ENCODE results near the gene POU6F1.

GRCh38 chr12:51139292-51139844 is 78.5 kb downstream of the POU6F1 start:
- TF ChIP-seq, protein P1, sequence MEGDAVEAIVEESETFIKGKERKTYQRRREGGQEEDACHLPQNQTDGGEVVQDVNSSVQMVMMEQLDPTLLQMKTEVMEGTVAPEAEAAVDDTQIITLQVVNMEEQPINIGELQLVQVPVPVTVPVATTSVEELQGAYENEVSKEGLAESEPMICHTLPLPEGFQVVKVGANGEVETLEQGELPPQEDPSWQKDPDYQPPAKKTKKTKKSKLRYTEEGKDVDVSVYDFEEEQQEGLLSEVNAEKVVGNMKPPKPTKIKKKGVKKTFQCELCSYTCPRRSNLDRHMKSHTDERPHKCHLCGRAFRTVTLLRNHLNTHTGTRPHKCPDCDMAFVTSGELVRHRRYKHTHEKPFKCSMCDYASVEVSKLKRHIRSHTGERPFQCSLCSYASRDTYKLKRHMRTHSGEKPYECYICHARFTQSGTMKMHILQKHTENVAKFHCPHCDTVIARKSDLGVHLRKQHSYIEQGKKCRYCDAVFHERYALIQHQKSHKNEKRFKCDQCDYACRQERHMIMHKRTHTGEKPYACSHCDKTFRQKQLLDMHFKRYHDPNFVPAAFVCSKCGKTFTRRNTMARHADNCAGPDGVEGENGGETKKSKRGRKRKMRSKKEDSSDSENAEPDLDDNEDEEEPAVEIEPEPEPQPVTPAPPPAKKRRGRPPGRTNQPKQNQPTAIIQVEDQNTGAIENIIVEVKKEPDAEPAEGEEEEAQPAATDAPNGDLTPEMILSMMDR (IDR thresholded peaks at IDR 0.05; ENCODE audit: low read length), result no peak
- TF ChIP-seq EZH2 (IDR thresholded peaks at IDR 0.05; ENCODE audit: borderline replicate concordance, low read length), result no peak
